B cell (primary cell): ENCODE results near the gene TEAD1.

Experiments
- EZH2 ChIP-seq: IDR thresholded peaks from 2 replicates; pipeline ENCODE4 v1.6.1; 2012; ENCODE audit warnings: borderline replicate concordance, low read depth, mild to moderate bottlenecking, moderate library complexity, low read length; ENCODE audit not compliant: insufficient read depth, poor library complexity, severe bottlenecking
- TF ChIP-seq, protein P1 (sequence below): fragments of 200-600 bp; IDR thresholded peaks from one replicate; pipeline ENCODE4 v1.8.0; 2022; ENCODE audit warnings: antibody characterized with exemption, mild to moderate bottlenecking

DNA sequence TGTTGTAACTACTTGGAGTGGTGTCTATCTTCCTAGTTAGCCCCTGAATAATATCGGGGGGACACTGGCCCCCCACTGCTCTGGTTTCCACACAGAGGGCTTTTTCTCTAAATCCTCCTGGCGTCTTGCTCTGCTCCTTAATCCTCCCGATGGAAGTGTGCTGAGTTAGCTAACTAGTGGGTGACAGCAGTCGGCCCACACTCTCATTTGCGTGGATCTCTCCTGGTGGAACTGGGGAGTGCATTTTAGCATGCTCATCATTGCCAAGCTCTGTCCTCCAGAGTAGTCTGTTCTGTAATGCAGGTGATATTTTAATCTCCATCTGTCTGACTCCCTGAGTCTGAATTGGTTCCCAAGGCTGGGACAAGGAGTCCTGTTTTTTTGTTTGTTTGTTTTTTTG, 288.8 kb downstream of the TEAD1 start:
- TF ChIP-seq, protein P1, sequence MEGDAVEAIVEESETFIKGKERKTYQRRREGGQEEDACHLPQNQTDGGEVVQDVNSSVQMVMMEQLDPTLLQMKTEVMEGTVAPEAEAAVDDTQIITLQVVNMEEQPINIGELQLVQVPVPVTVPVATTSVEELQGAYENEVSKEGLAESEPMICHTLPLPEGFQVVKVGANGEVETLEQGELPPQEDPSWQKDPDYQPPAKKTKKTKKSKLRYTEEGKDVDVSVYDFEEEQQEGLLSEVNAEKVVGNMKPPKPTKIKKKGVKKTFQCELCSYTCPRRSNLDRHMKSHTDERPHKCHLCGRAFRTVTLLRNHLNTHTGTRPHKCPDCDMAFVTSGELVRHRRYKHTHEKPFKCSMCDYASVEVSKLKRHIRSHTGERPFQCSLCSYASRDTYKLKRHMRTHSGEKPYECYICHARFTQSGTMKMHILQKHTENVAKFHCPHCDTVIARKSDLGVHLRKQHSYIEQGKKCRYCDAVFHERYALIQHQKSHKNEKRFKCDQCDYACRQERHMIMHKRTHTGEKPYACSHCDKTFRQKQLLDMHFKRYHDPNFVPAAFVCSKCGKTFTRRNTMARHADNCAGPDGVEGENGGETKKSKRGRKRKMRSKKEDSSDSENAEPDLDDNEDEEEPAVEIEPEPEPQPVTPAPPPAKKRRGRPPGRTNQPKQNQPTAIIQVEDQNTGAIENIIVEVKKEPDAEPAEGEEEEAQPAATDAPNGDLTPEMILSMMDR, result no peak
- TF ChIP-seq EZH2, result no peak
